Endothelial cell of umbilical vein (primary cell): ENCODE results near the gene EIF1B. TPM values are rescaled to one million over a fixed set of nuclear protein-coding genes. Genes with fewer than 3 reads are reported as not detected.

Experiments
- BruUV-seq: library from RNA; stranded (reverse); fragments of 400-500 nt; replicated peaks from 2 replicates; lab custom pipeline; 2021; lab: Mats Ljungman, UMichigan
- CTCF ChIA-PET: fragments of 300-600, 350-600 bp; sonication (Branson Sonifier 250); formaldehyde crosslinking; loops from one replicate; lab custom pipeline; 2021; ENCODE audit warnings: antibody characterized with exemption, inconsistent platforms; lab: Charles Lee
- POLR2A ChIA-PET: fragments of 300-600, 350-600 bp; sonication (Branson Sonifier 250); formaldehyde crosslinking; loops from one replicate; lab custom pipeline; 2021; ENCODE audit warnings: antibody characterized with exemption, inconsistent platforms; lab: Charles Lee
- DNase-seq: peaks from one replicate; pipeline ENCODE4 v3.0.0-alpha.2; 2011; ENCODE audit warnings: low read depth, low spot score
- FAIRE-seq: peaks from 2 replicates; lab custom pipeline; 2011; peaks lifted over from hg19 to GRCh38; lab: Jason Lieb, UNC
- H2AFZ ChIP-seq: 2 replicates; pipeline ENCODE4 v1.6.0; 2012; ENCODE audit warnings: low read depth, low read length, control low read depth, inconsistent platforms
- H3K27ac ChIP-seq: 2 replicates; pipeline ENCODE4 v1.5.1; 2011; ENCODE audit warnings: low read depth, mild to moderate bottlenecking, control low read depth, low read length, moderate library complexity; ENCODE audit not compliant: insufficient read depth
- H3K27me3 ChIP-seq, 2 experiments: 2 replicates each; pipeline versions ENCODE4 v1.6.0 to v1.6.1; 2011; ENCODE audit warnings: low read length in 2 of 2, mixed read lengths in 1 of 2; ENCODE audit not compliant: control insufficient read depth in 2 of 2, insufficient read depth in 2 of 2
- H3K36me3 ChIP-seq, 2 experiments: 2 replicates in 1 of 2; 3 replicates in 1 of 2; pipeline ENCODE4 v1.5.1; 2011; ENCODE audit warnings: low read length in 2 of 2, mild to moderate bottlenecking in 1 of 2, moderate library complexity in 1 of 2; ENCODE audit not compliant: control insufficient read depth in 2 of 2, insufficient read depth in 2 of 2; ENCODE audit errors: extremely low read depth in 1 of 2
- H3K4me1 ChIP-seq: 3 replicates; pipeline ENCODE4 v1.5.1; 2011; ENCODE audit warnings: mild to moderate bottlenecking, low read length; ENCODE audit not compliant: control insufficient read depth, insufficient read depth; ENCODE audit errors: extremely low read depth
- H3K4me2 ChIP-seq: 2 replicates; pipeline ENCODE4 v1.6.1; 2011; ENCODE audit warnings: low read length, control low read depth, mixed read lengths; ENCODE audit not compliant: insufficient read depth
- H3K4me3 ChIP-seq, 3 experiments: fragments of 200-600 bp in 1 of 3; sonication (generic), shearing (Covaris generic) in 1 of 3; replicated peaks in 1 of 3; 2 replicates each; pipeline ENCODE4 v1.5.1; 2011 to 2016; ENCODE audit warnings: control low read depth in 3 of 3, low read length in 3 of 3, mild to moderate bottlenecking in 2 of 3, inconsistent platforms in 1 of 3, low read depth in 1 of 3, moderate library complexity in 1 of 3; ENCODE audit not compliant: insufficient read depth in 1 of 3
- H3K79me2 ChIP-seq: 2 replicates; pipeline ENCODE4 v1.6.0; 2012; ENCODE audit warnings: low read length, inconsistent platforms; ENCODE audit not compliant: control insufficient read depth, insufficient read depth
- H3K9ac ChIP-seq: replicated peaks from 2 replicates; pipeline ENCODE3; 2011; ENCODE audit warnings: low read length, control low read depth; ENCODE audit not compliant: insufficient read depth; ENCODE audit errors: extremely low read depth
- H3K9me1 ChIP-seq: replicated peaks from 3 replicates; pipeline ENCODE4 v1.6.0; 2011; ENCODE audit warnings: mild to moderate bottlenecking, low read length; ENCODE audit not compliant: control insufficient read depth, insufficient read depth; ENCODE audit errors: extremely low read depth
- H3K9me3 ChIP-seq: replicated peaks from 2 replicates; pipeline ENCODE4 v1.5.1; 2012; ENCODE audit warnings: low read length, inconsistent platforms; ENCODE audit not compliant: control insufficient read depth, insufficient read depth
- H4K20me1 ChIP-seq: replicated peaks from 2 replicates; pipeline ENCODE3; 2011; ENCODE audit warnings: mild to moderate bottlenecking, low read length; ENCODE audit not compliant: control insufficient read depth, insufficient read depth; ENCODE audit errors: extremely low read depth
- CTCF ChIP-seq, 2 donors: IDR thresholded peaks; 1 replicate in 1 of 2; 2 replicates in 1 of 2; pipeline ENCODE4 v1.5.1; 2011; ENCODE audit warnings: low read length in 2 of 2, mild to moderate bottlenecking in 2 of 2, moderate library complexity in 2 of 2, control low read depth in 1 of 2, inconsistent platforms in 1 of 2, low read depth in 1 of 2; ENCODE audit not compliant: insufficient read depth in 1 of 2; ENCODE audit errors: extremely low read depth in 1 of 2
- EZH2 ChIP-seq: IDR thresholded peaks from 2 replicates; pipeline ENCODE4 v1.6.1; 2012; ENCODE audit warnings: borderline replicate concordance, low read depth, mild to moderate bottlenecking, moderate library complexity, low read length, inconsistent platforms; ENCODE audit not compliant: severe bottlenecking
- FOS ChIP-seq: IDR thresholded peaks from 2 replicates; pipeline ENCODE4 v1.6.1; 2011; ENCODE audit warnings: mild to moderate bottlenecking, low read length, moderate library complexity, borderline replicate concordance; ENCODE audit not compliant: insufficient read depth
- GATA2 ChIP-seq: IDR thresholded peaks from 2 replicates; pipeline ENCODE4 v1.7.0; 2011; ENCODE audit warnings: low read depth, mild to moderate bottlenecking, moderate library complexity, mixed read lengths, low read length; ENCODE audit not compliant: insufficient read length, insufficient read depth
- JUN ChIP-seq: IDR thresholded peaks from 2 replicates; pipeline ENCODE4 v1.6.1; 2011; ENCODE audit warnings: borderline replicate concordance, low read depth; ENCODE audit not compliant: insufficient read length, insufficient read depth
- MAX ChIP-seq: IDR thresholded peaks from 2 replicates; pipeline ENCODE4 v1.6.1; 2011; ENCODE audit not compliant: insufficient read depth, insufficient read length
- MYC ChIP-seq: IDR thresholded peaks from one replicate; pipeline ENCODE4 v1.6.1; 2011; ENCODE audit warnings: mild to moderate bottlenecking, low read depth, low read length
- POLR2A ChIP-seq: IDR thresholded peaks from 2 replicates; pipeline ENCODE4 v1.6.1; 2012; ENCODE audit warnings: low read depth, mild to moderate bottlenecking, control low read depth, low read length
- POLR2AphosphoS5 ChIP-seq: IDR thresholded peaks from 2 replicates; pipeline ENCODE4 v1.6.1; 2012; ENCODE audit warnings: low read depth, mild to moderate bottlenecking, control low read depth, low read length, moderate library complexity; ENCODE audit not compliant: insufficient read depth
- dilution Hi-C: fragments of 300-500 bp; cut with MboI; formaldehyde crosslinking; loops from one replicate; pipeline ENCODE4 v1.15.0; 2019; ENCODE audit warnings: low sequenced_read_pairs; ENCODE audit not compliant: extremely low pct_ligation_motif_present
- intact Hi-C: fragments of 100-400 bp; cut with micrococcal nuclease; formaldehyde crosslinking; loops from one replicate; pipeline ENCODE4 v1.10.0; 2022
- polyA plus RNA-seq, 4 experiments: library from polyadenylated mRNA; depleted of rRNA in 3 of 4; stranded (reverse) in 3 of 4; unstranded in 1 of 4; fragments of >200 nt; gene quantifications; 2 replicates each; pipeline versions ENCODE4 v1.2.1 to v1.2.3, GENCODE V29; 2011 to 2012; ENCODE audit warnings: missing spikeins in 1 of 4
- total RNA-seq: library from RNA; stranded (reverse); gene quantifications from 2 replicates; pipeline ENCODE4 v1.2.3, GENCODE V29; 2021

The EIF1B gene
- total and polyA plus RNA-seq, 2 donors (not counting 3 experiments of a cell fraction or from before 2014, with no cell fraction given), result 17.8 to 46.0 TPM

GRCh38 chr3:40341671-40342070, 32.2 kb downstream of the EIF1B start:
- Histone ChIP-seq H3K36me3 (no peaks in the 10 kb centered on the region), H2AFZ (no peak overlapping the region), H3K9me1 (no peaks in the 10 kb centered on the region), H3K4me2 (no peak overlapping the region), H3K27me3 (peaks cover 0 to 3% of the 10 kb centered on the region in 2 experiments), H3K4me3 (no peak overlapping the region), H3K9me3 (no peaks in the 10 kb centered on the region), H3K4me1 (no peaks in the 10 kb centered on the region), H3K9ac (no peak overlapping the region), H4K20me1 (no peaks in the 10 kb centered on the region), H3K79me2 (no peaks in the 10 kb centered on the region), H3K27ac (no peak overlapping the region)
- BruUV-seq, result no TSS peak
- ChIA-PET CTCF (no interaction called here), POLR2A (interaction anchor here (0.7 kb wide), 1 partner anchor 859 kb away, joined by 4 read pairs; no protein-coding TSS in a partner anchor)
- intact Hi-C loops, result no loop called here
- TF ChIP-seq EZH2, result no peak
- TF ChIP-seq MYC, result no peak
- TF ChIP-seq CTCF (IDR thresholded peaks at IDR 0.05; ENCODE audit: extremely low read depth in 1 of 2, insufficient read depth in 1 of 2, low read depth in 1 of 2, low read length in 2 of 2), result no peak
- TF ChIP-seq POLR2A, result no peak
- TF ChIP-seq GATA2, result no peak
- no peak for TF ChIP-seq JUN
- no peak for TF ChIP-seq FOS
- TF ChIP-seq MAX, result no peak
- no peak for TF ChIP-seq POLR2AphosphoS5
- DNase-seq, result no peak
- dilution Hi-C loops, result no loop called here
- no peak for FAIRE-seq
